HG02938 (cell line): ENCODE measurements around the gene GPANK1.

Source experiments
- ATAC-seq: cut with Tn5 transposase; IDR thresholded peaks from one replicate; pipeline ENCODE4 v1.9.1; 2021; ENCODE audit warnings: mild to moderate bottlenecking, moderate library complexity; ENCODE audit not compliant: unreplicated experiment

GPANK1 gene

DNA sequence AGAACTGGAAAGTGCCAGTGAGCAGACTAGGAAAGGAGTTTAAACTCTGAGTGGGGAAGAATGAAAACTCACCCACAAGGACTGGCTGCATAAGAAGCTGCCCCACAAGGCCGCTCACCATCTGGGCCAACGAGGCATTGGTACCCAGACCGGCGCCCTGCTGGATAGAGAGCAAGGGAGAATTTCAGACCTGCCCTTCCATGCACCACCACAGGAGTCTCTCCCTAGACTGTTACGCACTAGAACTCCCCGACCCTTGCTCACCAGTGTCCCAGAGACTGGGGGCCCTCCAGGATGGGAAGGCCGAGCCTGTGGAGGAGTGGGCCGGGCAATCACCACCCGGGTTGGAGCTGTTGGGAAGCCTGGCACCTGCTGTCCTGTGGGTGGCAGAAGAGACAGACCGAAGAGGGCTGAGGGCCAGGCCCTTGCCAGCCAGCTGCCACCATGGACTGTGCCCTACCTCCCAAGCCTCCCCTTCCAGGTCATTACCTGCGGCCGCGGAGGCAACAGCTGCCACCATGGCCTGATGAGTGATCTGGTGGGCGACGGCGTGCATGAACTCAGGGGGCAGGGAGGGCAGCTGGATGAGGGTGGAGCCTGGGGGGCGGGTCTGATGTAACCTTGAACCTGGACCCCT, 20.9 kb downstream of the GPANK1 start:
- ATAC-seq: no peak

DNA sequence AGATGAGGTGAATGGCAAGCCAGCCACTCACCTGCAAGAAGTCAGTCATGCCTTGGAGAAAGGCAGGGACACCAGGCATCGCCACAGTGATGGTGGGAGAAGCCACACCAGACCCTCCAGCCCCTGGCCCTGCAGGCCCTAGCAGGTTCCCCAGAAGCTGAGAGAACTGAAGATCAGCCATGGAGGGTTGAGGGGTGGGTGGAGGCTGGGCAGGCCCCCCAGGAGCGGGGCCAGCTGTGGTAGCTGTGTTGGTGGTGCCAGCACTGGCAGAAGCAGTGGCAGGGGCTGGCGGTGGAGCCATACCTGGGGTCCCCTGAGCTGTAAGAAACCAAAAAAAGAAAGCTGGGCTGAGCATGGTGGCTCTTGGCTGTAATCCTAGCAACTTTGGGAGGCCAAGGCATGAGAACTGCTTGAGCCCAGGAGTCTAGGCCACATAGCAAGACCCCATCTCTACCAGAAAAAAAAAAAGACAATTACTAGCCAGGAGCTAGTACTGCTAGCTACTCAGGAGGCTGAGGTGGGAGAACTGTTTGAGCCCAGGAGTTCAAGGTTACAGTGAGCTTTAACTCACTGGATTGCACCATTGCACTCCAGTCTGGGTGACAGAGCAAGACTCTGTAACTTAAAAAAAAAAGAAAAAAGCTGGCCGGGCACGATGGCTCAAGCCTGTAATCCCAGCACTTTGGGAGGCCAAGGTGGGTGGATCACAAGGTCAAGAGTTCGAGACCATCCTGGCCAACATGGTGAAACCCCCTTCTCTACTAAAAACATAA, 21.8 kb downstream of the GPANK1 start:
- no peak for ATAC-seq

GRCh38 chr6:31641370-31641769, 23.4 kb downstream of the GPANK1 start:
- ATAC-seq: no peak

- no peak for ATAC-seq
Measured at GRCh38 chr6:31640612-31641011, 24.2 kb downstream of the GPANK1 start.

- no peak for ATAC-seq
Measured at GRCh38 chr6:31639449-31639861, 25.3 kb downstream of the GPANK1 start.

DNA sequence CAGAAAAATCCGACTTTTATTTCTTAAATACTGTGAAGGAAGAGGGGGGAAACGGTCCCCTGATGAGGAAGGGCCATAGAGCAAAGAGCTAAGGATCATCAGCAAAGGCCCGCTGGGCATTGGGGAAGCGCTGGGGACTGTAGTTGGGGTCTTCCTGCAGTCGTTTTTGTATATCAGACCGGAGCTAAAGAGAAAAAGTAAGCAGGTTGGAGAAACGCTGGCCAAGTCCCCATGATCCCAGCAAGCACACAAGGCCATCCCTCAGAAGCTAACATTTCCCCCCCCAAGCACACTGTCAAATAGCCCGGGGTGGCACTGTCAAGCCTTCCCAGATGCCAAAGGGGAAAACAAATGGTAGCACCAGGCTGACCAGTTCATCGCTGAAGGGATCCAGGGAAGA, 25.8 kb downstream of the GPANK1 start:
- ATAC-seq: no peak

DNA sequence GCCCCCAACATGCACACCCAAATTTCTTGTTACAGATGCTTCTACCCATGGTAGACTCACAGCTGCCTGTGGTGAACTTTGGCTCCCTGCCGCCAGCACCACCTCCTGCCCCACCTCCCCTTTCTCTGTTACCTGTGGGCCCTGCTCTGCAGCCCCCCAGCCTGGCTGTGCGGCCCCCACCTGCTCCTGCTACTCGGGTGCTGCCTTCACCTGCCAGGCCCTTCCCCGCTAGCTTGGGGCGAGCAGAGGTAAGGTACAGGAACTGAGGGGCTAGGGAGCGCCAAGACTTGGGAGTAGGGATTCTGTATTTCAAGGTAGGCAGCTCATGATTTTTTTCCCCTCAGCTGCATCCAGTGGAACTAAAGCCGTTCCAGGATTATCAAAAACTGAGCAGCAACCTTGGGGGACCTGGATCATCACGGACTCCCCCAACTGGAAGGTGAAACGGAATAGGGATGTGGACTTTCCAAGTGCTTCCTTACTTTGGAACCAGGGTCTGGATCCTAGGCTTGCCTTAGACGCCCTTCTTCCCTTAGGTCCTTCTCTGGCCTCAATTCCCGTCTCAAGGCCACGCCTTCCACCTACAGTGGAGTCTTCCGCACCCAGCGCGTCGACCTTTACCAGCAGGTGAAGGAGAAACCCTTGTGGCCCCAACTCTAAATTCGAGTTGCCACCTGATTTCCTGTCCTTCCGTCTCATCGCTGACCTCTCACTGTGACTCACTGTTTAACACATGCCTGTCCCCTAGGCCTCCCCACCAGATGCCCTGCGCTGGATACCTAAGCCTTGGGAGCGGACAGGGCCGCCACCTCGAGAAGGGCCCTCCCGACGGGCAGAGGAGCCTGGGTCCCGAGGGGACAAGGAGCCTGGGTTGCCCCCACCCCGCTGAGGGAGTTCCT, 27.9 kb downstream of the GPANK1 start:
- ATAC-seq: no peak

DNA sequence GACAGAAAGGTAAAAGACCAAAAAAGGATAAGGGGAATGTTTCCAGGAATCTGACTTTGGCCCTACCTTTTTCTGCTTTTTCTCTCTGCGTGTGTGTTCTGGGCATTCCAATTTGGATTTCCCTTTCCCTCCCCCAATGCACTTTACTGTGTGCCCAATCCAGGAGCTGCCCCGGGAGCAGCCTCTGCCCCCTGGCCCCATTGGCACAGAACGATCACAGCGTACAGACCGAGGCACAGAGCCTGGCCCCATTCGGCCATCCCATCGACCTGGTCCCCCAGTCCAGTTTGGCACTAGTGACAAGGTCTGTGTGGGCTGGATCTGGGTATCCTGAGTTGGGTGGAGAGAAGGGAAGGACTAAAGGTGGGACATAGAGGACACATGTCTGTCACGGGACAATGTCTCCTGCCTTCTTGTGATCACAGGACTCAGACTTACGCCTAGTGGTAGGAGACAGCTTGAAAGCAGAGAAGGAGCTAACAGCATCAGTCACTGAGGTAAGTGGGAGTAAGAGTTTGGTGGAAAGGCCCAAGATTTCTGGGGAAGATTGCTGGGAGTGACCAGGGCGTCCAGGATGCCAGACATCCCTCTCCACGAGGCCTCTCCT, 29.7 kb downstream of the GPANK1 start:
- no peak for ATAC-seq

DNA sequence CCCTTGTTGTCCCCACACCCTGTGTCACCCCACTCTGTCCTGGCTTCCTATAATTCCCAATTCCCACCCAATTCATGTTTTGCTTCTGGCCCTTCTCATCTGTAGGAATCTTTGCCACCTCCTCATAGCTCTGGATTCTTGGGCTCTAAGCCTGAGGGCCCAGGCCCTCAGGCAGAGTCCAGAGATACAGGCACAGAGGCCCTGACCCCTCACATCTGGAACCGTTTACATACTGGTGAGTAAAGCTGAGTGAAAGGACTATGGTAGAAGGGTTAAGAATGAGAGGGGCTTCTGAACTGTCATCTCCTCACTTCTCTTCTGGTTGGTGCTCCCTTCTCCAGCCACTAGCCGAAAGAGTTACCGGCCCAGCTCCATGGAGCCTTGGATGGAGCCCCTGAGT, 30.7 kb downstream of the GPANK1 start:
- no peak for ATAC-seq

- ATAC-seq: no peak
Measured at GRCh38 chr6:31633447-31633846, 31.4 kb downstream of the GPANK1 start.

DNA sequence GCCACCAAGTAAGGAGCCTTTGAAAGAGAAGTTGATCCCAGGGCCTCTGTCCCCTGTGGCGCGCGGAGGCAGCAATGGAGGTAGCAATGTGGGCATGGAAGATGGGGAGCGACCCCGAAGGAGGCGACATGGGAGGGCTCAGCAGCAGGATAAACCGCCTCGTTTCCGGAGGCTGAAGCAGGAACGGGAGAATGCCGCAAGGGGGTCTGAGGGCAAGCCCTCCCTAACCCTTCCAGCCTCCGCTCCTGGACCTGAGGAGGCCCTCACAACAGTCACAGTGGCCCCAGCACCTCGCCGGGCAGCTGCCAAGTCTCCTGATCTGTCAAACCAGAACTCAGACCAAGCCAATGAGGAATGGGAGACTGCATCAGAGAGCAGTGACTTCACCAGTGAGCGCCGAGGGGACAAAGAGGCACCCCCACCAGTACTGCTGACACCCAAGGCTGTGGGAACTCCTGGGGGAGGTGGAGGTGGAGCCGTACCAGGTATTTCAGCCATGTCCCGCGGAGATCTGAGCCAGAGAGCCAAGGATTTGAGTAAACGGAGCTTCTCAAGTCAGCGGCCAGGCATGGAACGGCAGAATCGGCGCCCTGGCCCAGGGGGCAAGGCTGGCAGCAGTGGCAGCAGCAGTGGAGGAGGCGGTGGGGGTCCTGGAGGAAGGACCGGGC, 32.4 kb downstream of the GPANK1 start:
- no peak for ATAC-seq

GRCh38 chr6:31631681-31632278, 33.0 kb downstream of the GPANK1 start:
- ATAC-seq: no peak

DNA sequence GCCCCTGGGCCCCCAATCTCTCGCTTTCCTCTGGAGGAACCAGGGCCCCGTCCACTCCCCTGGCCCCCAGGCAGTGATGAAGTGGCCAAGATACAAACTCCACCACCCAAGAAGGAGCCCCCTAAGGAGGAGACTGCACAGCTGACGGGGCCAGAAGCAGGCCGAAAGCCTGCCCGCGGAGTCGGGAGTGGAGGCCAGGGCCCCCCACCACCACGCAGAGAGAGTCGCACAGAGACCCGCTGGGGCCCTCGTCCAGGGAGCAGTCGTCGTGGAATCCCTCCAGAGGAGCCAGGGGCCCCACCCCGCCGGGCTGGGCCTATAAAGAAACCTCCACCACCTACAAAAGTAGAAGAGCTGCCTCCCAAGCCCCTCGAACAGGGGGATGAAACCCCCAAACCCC, 33.6 kb downstream of the GPANK1 start:
- ATAC-seq: no peak

- no peak for ATAC-seq
Measured at GRCh38 chr6:31630177-31630934, 34.4 kb downstream of the GPANK1 start.

DNA sequence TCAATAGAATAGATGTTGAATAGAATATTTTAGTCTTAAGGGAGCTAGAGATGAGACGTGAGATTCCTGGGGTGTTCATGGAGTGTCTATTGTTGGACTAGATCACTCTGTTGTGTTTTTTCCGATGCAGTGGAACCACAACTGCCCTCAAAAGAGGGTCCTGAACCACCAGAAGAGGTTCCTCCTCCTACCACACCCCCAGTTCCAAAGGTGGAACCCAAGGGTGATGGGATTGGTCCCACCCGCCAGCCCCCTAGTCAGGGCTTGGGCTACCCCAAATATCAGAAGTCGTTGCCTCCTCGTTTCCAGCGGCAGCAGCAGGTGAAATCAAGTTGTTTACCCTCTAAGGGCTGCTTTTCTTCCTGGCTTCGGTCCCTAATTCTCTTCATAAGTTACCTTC, 35.8 kb downstream of the GPANK1 start:
- ATAC-seq: no peak

- no peak for ATAC-seq
Measured at GRCh38 chr6:31627690-31628287, 37.0 kb downstream of the GPANK1 start.

DNA sequence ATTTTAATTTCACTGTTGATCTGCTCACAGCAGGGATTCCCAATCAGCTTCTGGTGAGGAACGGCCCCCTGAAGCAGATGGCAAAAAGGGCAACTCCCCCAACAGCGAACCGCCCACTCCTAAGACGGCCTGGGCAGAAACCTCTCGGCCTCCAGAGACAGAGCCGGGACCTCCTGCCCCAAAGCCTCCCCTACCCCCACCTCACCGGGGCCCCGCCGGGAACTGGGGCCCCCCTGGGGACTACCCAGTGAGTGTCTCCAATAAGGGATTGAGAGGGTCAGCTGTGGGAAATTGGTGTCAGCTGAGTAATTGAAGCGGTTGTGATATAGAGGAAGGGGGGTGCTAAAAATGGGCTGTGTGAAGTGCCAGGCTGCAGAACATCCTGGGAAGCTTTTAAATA, 37.8 kb downstream of the GPANK1 start:
- ATAC-seq: no peak

- no peak for ATAC-seq
Measured at GRCh38 chr6:31624070-31624469, 40.7 kb downstream of the GPANK1 start.

DNA sequence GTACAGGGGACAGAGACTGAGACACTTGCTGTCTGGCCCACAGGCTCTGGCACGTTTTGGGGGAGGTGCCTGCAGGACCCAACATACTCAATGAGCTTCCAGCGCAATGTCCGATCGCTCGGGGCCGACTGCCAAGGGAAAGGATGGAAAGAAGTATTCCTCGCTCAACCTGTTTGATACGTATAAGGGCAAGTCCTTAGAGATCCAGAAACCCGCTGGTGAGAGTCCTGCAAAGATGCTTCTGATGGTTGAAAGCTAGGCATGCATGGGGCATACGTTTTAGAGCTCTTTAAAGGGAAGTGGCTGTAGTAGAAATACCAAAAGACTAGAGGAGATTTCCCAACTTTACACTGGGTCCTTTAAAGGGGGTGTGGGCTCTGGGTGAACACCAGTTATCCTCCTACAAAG, 42.1 kb downstream of the GPANK1 start:
- no peak for ATAC-seq
